Endothelial cell of umbilical vein (primary cell): Measurements from ENCODE around the gene DLGAP4.

Source experiments
- EZH2 ChIP-seq: IDR thresholded peaks from 2 replicates; pipeline ENCODE4 v1.6.1; 2012; ENCODE audit warnings: borderline replicate concordance, low read depth, mild to moderate bottlenecking, moderate library complexity, low read length, inconsistent platforms; ENCODE audit not compliant: severe bottlenecking
- POLR2A ChIP-seq: IDR thresholded peaks from 2 replicates; pipeline ENCODE4 v1.6.1; 2012; ENCODE audit warnings: low read depth, mild to moderate bottlenecking, control low read depth, low read length
- POLR2AphosphoS5 ChIP-seq: IDR thresholded peaks from 2 replicates; pipeline ENCODE4 v1.6.1; 2012; ENCODE audit warnings: low read depth, mild to moderate bottlenecking, control low read depth, low read length, moderate library complexity; ENCODE audit not compliant: insufficient read depth
- TF ChIP-seq, protein P1 (sequence below), 2 donors: IDR thresholded peaks; 1 replicate in 1 of 2; 2 replicates in 1 of 2; pipeline ENCODE4 v1.5.1; 2011; ENCODE audit warnings: low read length in 2 of 2, mild to moderate bottlenecking in 2 of 2, moderate library complexity in 2 of 2, control low read depth in 1 of 2, inconsistent platforms in 1 of 2, low read depth in 1 of 2; ENCODE audit not compliant: insufficient read depth in 1 of 2; ENCODE audit errors: extremely low read depth in 1 of 2
- TF ChIP-seq, protein P2 (sequence below): IDR thresholded peaks from 2 replicates; pipeline ENCODE4 v1.6.1; 2011; ENCODE audit not compliant: insufficient read depth, insufficient read length

GRCh38 chr20:36550790-36551299, 244.7 kb downstream of the DLGAP4 start:
- TF ChIP-seq POLR2A, result no peak
- TF ChIP-seq POLR2AphosphoS5, result no peak
- TF ChIP-seq, protein P1, sequence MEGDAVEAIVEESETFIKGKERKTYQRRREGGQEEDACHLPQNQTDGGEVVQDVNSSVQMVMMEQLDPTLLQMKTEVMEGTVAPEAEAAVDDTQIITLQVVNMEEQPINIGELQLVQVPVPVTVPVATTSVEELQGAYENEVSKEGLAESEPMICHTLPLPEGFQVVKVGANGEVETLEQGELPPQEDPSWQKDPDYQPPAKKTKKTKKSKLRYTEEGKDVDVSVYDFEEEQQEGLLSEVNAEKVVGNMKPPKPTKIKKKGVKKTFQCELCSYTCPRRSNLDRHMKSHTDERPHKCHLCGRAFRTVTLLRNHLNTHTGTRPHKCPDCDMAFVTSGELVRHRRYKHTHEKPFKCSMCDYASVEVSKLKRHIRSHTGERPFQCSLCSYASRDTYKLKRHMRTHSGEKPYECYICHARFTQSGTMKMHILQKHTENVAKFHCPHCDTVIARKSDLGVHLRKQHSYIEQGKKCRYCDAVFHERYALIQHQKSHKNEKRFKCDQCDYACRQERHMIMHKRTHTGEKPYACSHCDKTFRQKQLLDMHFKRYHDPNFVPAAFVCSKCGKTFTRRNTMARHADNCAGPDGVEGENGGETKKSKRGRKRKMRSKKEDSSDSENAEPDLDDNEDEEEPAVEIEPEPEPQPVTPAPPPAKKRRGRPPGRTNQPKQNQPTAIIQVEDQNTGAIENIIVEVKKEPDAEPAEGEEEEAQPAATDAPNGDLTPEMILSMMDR (IDR thresholded peaks at IDR 0.05; ENCODE audit: extremely low read depth in 1 of 2, insufficient read depth in 1 of 2, low read depth in 1 of 2, low read length in 2 of 2), result no peak
- no peak for TF ChIP-seq EZH2
- TF ChIP-seq, protein P2, sequence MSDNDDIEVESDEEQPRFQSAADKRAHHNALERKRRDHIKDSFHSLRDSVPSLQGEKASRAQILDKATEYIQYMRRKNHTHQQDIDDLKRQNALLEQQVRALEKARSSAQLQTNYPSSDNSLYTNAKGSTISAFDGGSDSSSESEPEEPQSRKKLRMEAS, result no peak
